HUDEP-2 (cell line): ENCODE results near the gene CERS5.

Source experiments
- DNase-seq, 76 experiments: peaks; one replicate each; lab custom pipeline; 2025; ENCODE audit not compliant: unreplicated experiment in 76 of 76; lab: John Stamatoyannopoulos, UW

CERS5 gene

GRCh38 chr12:50142993-50143392, 24.2 kb downstream of the CERS5 start:
- DNase-seq: no peak

- no peak for DNase-seq
Observed at GRCh38 chr12:50132505-50133135, 34.5 kb downstream of the CERS5 start.

GRCh38 chr12:50129290-50129689, 37.9 kb downstream of the CERS5 start:
- DNase-seq: no peak

GRCh38 chr12:50127546-50127945, 39.6 kb downstream of the CERS5 start:
- no peak for DNase-seq

- no peak for DNase-seq
Observed at GRCh38 chr12:50123203-50123602, 44.0 kb downstream of the CERS5 start.

GRCh38 chr12:50121641-50122040, 45.5 kb downstream of the CERS5 start:
- no peak for DNase-seq

- no peak for DNase-seq
Observed at GRCh38 chr12:50120953-50121352, 46.2 kb downstream of the CERS5 start.

GRCh38 chr12:50120521-50120920, 46.6 kb downstream of the CERS5 start:
- DNase-seq: no peak

GRCh38 chr12:50119387-50119786, 47.8 kb downstream of the CERS5 start:
- DNase-seq: no peak

GRCh38 chr12:50117057-50117622, 50.0 kb downstream of the CERS5 start:
- no peak for DNase-seq

GRCh38 chr12:50112456-50113218, 54.5 kb downstream of the CERS5 start:
- DNase-seq: peak in 34 of 76 experiments; percentile 3 to 65 (median 36)

- peak; percentile 44 to 100 (median 97) for DNase-seq
Observed at GRCh38 chr12:50111693-50112455, 55.3 kb downstream of the CERS5 start, which contains the start of gene COX14. Gene COX14, plus strand, starts transcription at chr12:50112236. Its CDS starts 7,808 bp downstream, at chr12:50120044.

- DNase-seq: no peak
Observed at GRCh38 chr12:50111395-50111692, 55.8 kb downstream of the CERS5 start.

GRCh38 chr12:50110762-50111351, 56.3 kb downstream of the CERS5 start:
- peak in 2 of 76 experiments; percentile 7 to 33 for DNase-seq

- peak in 47 of 76 experiments; percentile 3 to 61 (median 28) for DNase-seq
Observed at GRCh38 chr12:50110127-50110761, 56.9 kb downstream of the CERS5 start.

GRCh38 chr12:50109319-50109718, 57.9 kb downstream of the CERS5 start:
- DNase-seq: no peak

GRCh38 chr12:50107416-50108268, 59.5 kb downstream of the CERS5 start:
- no peak for DNase-seq

- no peak for DNase-seq
Observed at GRCh38 chr12:50106907-50107306, 60.3 kb downstream of the CERS5 start.

- no peak for DNase-seq
Observed at GRCh38 chr12:50105913-50106450, 61.2 kb downstream of the CERS5 start.
